Measurements from ENCODE around the gene CWC22. TPM values are rescaled to one million over a fixed set of nuclear protein-coding genes. Genes with fewer than 3 reads are reported as not detected.

The CWC22 gene
- polyA plus RNA-seq, 4 donors = 33.5 to 42.1 (median 36.2) TPM

- no peak for DNase-seq (ENCODE audit: low read depth in 4 of 4, low spot score in 2 of 4)
Observed at GRCh38 chr2:179909845-179910734, 97.0 kb downstream of the CWC22 start.

- no peak for DNase-seq (ENCODE audit: low read depth in 4 of 4, low spot score in 2 of 4)
Observed at GRCh38 chr2:179900655-179901054, 106.4 kb downstream of the CWC22 start.

GRCh38 chr2:179899666-179900065 is 107.4 kb downstream of the CWC22 start:
- DNase-seq (ENCODE audit: low read depth in 4 of 4, low spot score in 2 of 4) = no peak

GRCh38 chr2:179898873-179899272 is 108.2 kb downstream of the CWC22 start:
- DNase-seq (ENCODE audit: low read depth in 4 of 4, low spot score in 2 of 4) = no peak

Other genes starting within 250 kb of the CWC22 start
- gene ZNF385B, start 145.7 kb downstream of the CWC22 start, polyA plus RNA-seq (ENCODE audit: insufficient read length in 4 of 4) = 10 to 100 TPM; 11.5 to 14.2 (median 12.4) TPM

Measured in left renal cortex interstitium (tissue), 4 donors.